Cortex of kidney (tissue), 1 donor: ENCODE data around the gene DDIT4.
A peak's percentile ranks its signal among the peaks of the same experiment; 100 is the strongest.

Experiments
- DNase-seq: peaks from one replicate; lab custom pipeline; 2025; lab: John Stamatoyannopoulos, UW

Gene DDIT4

DNA sequence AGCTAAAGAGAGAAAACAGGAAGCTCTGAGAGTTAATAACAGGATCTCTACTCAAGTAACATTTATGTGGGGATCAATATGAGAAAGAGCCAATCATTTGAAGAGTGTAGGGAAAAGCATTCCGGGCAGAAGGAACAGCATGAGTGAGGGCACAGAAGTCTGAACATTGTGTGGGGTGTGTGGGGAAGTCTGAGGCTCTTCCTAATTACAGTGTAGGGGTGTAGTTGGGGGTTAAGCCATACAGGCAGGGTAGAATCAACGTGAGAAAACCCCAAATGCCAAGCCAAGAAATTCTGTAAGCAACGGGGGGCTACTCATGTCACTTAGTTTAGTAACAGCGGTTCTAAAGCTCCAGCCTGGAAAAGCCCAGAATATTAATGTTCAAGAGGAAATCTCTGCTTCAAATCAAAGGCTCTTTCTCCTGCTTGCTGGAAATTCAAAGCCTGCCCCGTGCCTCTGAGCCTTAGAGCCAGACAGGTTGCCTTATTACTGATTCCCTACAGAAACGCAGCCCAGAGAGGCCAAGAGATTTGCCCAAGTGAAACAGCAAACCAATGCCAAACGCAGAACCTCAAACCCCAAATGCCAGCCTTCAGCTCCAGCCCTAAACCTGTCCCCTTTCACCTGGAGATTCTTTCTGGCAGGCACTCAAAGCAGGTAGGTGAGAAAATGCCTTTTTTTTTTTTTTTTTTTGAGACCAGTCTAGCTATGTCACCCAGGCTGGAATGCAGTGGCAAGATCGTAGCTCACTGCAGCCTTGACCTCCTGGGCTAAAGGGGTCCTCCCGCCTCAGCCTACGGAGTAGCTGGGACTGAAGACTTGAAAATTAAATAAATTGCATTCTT is 44.9 kb downstream of the DDIT4 start:
- DNase-seq = no peak

DNA sequence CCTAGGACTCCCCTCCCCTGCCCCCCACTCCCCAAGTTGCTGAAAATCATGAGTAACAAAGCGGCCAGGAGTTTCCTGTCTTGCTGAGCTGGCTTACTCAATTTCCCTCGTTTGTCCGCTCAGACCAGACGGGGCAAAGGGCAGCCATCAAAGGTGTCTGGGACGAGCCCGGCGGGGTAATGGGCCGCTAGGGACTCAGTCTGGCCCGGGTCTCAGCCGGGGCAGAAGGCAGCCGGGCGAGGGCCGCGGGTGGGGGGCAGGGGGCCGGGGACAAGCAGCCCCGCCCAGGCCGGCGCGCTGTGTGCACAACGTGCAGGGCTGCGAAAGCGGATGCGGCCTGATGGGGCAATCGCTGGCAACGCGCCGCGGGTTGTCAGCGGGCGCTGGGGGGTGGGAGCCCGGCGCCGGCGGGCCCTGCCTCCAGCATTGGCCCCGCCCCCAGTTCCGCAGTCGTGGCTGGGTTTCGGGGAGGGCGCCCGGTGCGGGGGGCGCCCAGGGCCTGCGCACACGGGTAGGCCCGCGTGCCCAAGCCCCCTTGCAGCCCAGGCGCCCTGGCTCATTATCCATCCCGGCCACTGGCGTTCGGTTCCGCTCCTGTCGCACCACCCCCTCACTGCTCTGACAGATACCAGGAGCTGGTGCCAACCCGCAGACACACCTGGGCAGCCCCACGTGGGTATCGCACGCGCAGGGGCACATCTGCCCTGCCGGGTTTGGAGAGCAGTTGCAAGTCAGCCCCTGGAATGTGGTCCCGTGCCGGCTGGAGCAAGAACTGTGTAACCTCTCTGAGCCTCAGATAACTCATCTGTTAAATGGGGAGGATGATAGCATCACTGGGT is 45.9 kb downstream of the DDIT4 start:
- peak; percentile 30 for DNase-seq

- DNase-seq = no peak
These were observed 47.0 kb downstream of the DDIT4 start for GRCh38 chr10:72320676-72321247.

DNA sequence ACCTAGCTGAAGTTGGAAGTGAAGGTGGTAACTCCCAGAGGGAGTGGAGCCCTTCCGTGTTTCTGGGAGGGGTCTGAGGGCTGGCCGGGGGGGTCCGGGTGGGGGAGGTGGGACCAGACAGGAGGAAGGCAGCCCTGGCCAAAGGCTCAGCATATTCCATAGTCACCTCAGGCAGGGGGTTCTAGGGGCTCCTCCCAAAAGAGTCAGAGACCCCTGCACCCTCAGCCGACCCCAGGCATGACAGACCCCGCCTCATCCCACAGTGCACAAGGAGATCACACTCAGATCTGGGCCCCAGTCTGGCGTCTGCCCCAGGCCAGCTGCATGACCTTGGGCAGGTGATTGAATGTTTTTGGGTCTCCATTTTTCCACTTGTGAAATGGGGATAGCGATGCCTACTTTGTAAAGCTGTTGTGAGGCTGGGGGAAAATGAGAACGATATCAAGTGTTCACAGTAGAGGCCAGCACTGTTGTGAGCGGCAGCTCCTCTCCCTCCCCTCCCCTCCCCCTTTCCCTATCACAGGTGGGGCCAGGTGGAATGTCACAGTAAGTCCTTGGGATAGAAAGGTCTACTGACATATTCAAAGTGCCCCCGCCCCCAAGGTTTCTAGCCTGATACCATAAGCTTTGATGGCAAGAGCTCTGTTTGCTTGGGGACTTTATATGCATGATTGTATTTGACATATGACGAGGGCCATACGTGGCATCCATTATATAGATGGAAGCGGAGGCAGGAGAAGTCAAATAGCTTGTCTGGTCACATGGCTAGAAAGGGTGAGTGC is 47.7 kb downstream of the DDIT4 start:
- no peak for DNase-seq

DNA sequence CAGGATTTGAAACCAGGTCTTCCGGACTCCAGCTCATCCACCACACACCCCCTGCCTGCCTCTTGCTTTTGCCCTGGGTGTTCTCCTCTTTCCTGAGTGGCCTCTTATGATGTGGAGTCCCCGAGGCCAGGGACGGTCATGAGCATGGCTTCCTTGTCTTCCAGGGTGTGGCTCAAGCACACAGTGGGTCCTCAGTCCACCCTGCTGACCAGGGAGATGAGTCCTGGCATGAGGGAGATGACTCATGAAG is 48.2 kb downstream of the DDIT4 start:
- no peak for DNase-seq

- no peak for DNase-seq
These were observed 48.7 kb downstream of the DDIT4 start for GRCh38 chr10:72322280-72323058.

- DNase-seq = no peak
These were observed 49.5 kb downstream of the DDIT4 start for GRCh38 chr10:72323108-72323749.

DNA sequence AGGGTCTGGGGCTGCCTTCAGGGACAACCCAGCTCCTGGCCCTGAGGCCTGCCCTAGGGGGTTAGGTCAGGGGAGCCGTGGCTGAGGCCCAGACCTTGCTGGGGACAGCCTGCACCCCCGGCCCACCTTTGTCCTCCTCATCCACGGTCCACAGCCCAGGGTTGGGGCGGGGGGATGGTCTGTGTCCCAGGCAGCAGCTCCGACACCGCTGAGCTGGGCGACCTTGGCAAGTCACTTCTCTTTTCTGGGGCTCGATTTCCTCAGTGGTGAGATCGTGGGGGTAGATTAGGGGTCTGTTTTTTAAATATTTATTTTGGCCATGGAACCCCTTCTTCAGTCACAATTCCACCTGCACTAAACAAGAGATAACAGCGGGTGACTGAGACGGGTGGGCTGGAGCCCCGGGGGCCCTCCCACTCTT is 50.1 kb downstream of the DDIT4 start:
- DNase-seq = no peak
